ENCODE results near the gene S100A7A. TPM values are rescaled to one million over a fixed set of nuclear protein-coding genes. Genes with fewer than 3 reads are reported as not detected.

Gene S100A7A
- total and polyA plus RNA-seq, 2 donors (not counting 3 experiments of a cell fraction or from before 2014, with no cell fraction given), result not detected

GRCh38 chr1:153393926-153394325 is 22.4 kb upstream of the S100A7A start:
- no peak overlapping the region for H3K9ac ChIP-seq (replicated peaks; ENCODE audit: extremely low read depth, insufficient read depth, low read length)
- TF ChIP-seq GATA2 (IDR thresholded peaks at IDR 0.05; ENCODE audit: insufficient read depth, insufficient read length, low read depth, low read length) (no peak), JUN (IDR thresholded peaks at IDR 0.05; ENCODE audit: borderline replicate concordance, insufficient read depth, insufficient read length, low read depth) (no peak), FOS (IDR thresholded peaks at IDR 0.05; ENCODE audit: borderline replicate concordance, insufficient read depth, low read length) (no peak), MAX (IDR thresholded peaks at IDR 0.05; ENCODE audit: insufficient read depth, insufficient read length) (no peak), MYC (IDR thresholded peaks at IDR 0.05; ENCODE audit: low read depth, low read length) (no peak), CTCF (IDR thresholded peaks at IDR 0.05; ENCODE audit: extremely low read depth in 1 of 2, insufficient read depth in 1 of 2, low read depth in 1 of 2, low read length in 2 of 2) (no peak), POLR2AphosphoS5 (IDR thresholded peaks at IDR 0.05; ENCODE audit: insufficient read depth, low read depth, low read length) (no peak), EZH2 (IDR thresholded peaks at IDR 0.05; ENCODE audit: borderline replicate concordance, low read depth, low read length, severe bottlenecking) (no peak), POLR2A (IDR thresholded peaks at IDR 0.05; ENCODE audit: low read depth, low read length) (no peak)
- FAIRE-seq, result no peak

More at GRCh38 chr1:153393926-153394325, 22.4 kb upstream of the S100A7A start:
- H3K27ac ChIP-seq (ENCODE audit: insufficient read depth, low read depth, low read length), result no peak overlapping the region
- intact Hi-C loops (cut with micrococcal nuclease) (no loop called here), dilution Hi-C loops (cut with MboI; ENCODE audit: extremely low pct_ligation_motif_present, low sequenced_read_pairs) (no loop called here)
- ChIA-PET POLR2A (no interaction called here), CTCF (no interaction called here)
- no peaks in the 10 kb centered on the region for H3K9me1 ChIP-seq (replicated peaks; ENCODE audit: control insufficient read depth, extremely low read depth, insufficient read depth, low read length)
- no peaks in the 10 kb centered on the region for H3K9me3 ChIP-seq (replicated peaks; ENCODE audit: control insufficient read depth, insufficient read depth, low read length)
- H3K79me2 ChIP-seq (ENCODE audit: control insufficient read depth, insufficient read depth, low read length), result no peaks in the 10 kb centered on the region
- no peaks in the 10 kb centered on the region for H4K20me1 ChIP-seq (replicated peaks; ENCODE audit: control insufficient read depth, extremely low read depth, insufficient read depth, low read length)
- H3K4me3 ChIP-seq (replicated peaks in 1 of 3; ENCODE audit: insufficient read depth in 1 of 3, low read depth in 1 of 3, low read length in 3 of 3), result no peak overlapping the region
- H3K36me3 ChIP-seq (ENCODE audit: control insufficient read depth in 2 of 2, extremely low read depth in 1 of 2, insufficient read depth in 2 of 2, low read length in 2 of 2), result no peaks in the 10 kb centered on the region
- no peaks in the 10 kb centered on the region for H3K4me1 ChIP-seq (ENCODE audit: control insufficient read depth, extremely low read depth, insufficient read depth, low read length)
- no peak overlapping the region for H2AFZ ChIP-seq (ENCODE audit: low read depth, low read length)
- no TSS peak for BruUV-seq (replicated peaks)
- H3K4me2 ChIP-seq (ENCODE audit: insufficient read depth, low read length), result no peak overlapping the region
- H3K27me3 ChIP-seq (ENCODE audit: control insufficient read depth in 2 of 2, insufficient read depth in 2 of 2, low read length in 2 of 2), result no peaks in the 10 kb centered on the region
- no peak for DNase-seq (ENCODE audit: low read depth, low spot score)

All from endothelial cell of umbilical vein (primary cell).